ENCODE data around the gene DMD. TPM values are rescaled to one million over a fixed set of nuclear protein-coding genes. Genes with fewer than 3 reads are reported as not detected.

Gene DMD
- total and polyA plus RNA-seq, 3 experiments from 2014 or later: 0.03 to 0.48 (median 0.40) TPM

- Mint-ChIP-seq H3K27ac (no peak overlapping the region), H3K4me1 (no peaks in the 10 kb centered on the region), H3K36me3 (no peaks in the 10 kb centered on the region), H3K4me3 (no peak overlapping the region), H3K9me3 (no peaks in the 10 kb centered on the region), H3K27me3 (peaks cover 0 to 3% of the 10 kb centered on the region in 2 donors)
- no peaks in the 10 kb centered on the region for H3K27me3 ChIP-seq (ENCODE audit: insufficient read depth, low read length, poor library complexity, severe bottlenecking)
- no peak overlapping the region for H3K4me3 ChIP-seq (ENCODE audit: low read length)
- CTCF ChIA-PET: no interaction called here
- H3K27ac ChIP-seq (ENCODE audit: low read depth, low read length): no peak overlapping the region
- no peaks in the 10 kb centered on the region for H3K4me1 ChIP-seq (ENCODE audit: insufficient read depth, low read length)
- POLR2A ChIA-PET: no interaction called here
- H3K36me3 ChIP-seq (ENCODE audit: insufficient read depth, low read length): no peaks in the 10 kb centered on the region
- DNase-seq: no peak
- no peaks in the 10 kb centered on the region for H3K9me3 ChIP-seq (ENCODE audit: low read length)
Measured at GRCh38 chrX:32525234-32525633, 686.1 kb downstream of the DMD start.

GRCh38 chrX:32524385-32524784, 687.0 kb downstream of the DMD start:
- H3K27me3 Mint-ChIP-seq: peaks cover 0 to 3% of the 10 kb centered on the region in 2 donors
- H3K4me3 Mint-ChIP-seq: no peak overlapping the region
- no peaks in the 10 kb centered on the region for H3K4me1 ChIP-seq (ENCODE audit: insufficient read depth, low read length)
- H3K36me3 Mint-ChIP-seq: no peaks in the 10 kb centered on the region
- H3K4me1 Mint-ChIP-seq: no peaks in the 10 kb centered on the region
- H3K27ac Mint-ChIP-seq: no peak overlapping the region
- H3K9me3 Mint-ChIP-seq: no peaks in the 10 kb centered on the region
- H3K27ac ChIP-seq (ENCODE audit: low read depth, low read length): no peak overlapping the region
- DNase-seq: no peak
- no peaks in the 10 kb centered on the region for H3K36me3 ChIP-seq (ENCODE audit: insufficient read depth, low read length)
- H3K27me3 ChIP-seq (ENCODE audit: insufficient read depth, low read length, poor library complexity, severe bottlenecking): no peaks in the 10 kb centered on the region
- H3K4me3 ChIP-seq (ENCODE audit: low read length): no peak overlapping the region
- no peaks in the 10 kb centered on the region for H3K9me3 ChIP-seq (ENCODE audit: low read length)
- CTCF ChIA-PET: no interaction called here
- POLR2A ChIA-PET: no interaction called here

GRCh38 chrX:32520789-32521188, 690.6 kb downstream of the DMD start:
- Histone ChIP-seq H3K27ac (ENCODE audit: low read depth, low read length) (no peak overlapping the region), H3K9me3 (ENCODE audit: low read length) (no peaks in the 10 kb centered on the region), H3K4me1 (ENCODE audit: insufficient read depth, low read length) (no peaks in the 10 kb centered on the region), H3K4me3 (ENCODE audit: low read length) (no peak overlapping the region), H3K27me3 (ENCODE audit: insufficient read depth, low read length, poor library complexity, severe bottlenecking) (no peaks in the 10 kb centered on the region), H3K36me3 (ENCODE audit: insufficient read depth, low read length) (no peaks in the 10 kb centered on the region)
- DNase-seq: no peak
- Mint-ChIP-seq H3K27me3 (no peaks in the 10 kb centered on the region), H3K9me3 (no peaks in the 10 kb centered on the region), H3K36me3 (no peaks in the 10 kb centered on the region), H3K27ac (no peak overlapping the region), H3K4me3 (no peak overlapping the region), H3K4me1 (no peaks in the 10 kb centered on the region)
- ChIA-PET POLR2A (no interaction called here), CTCF (no interaction called here)

- H3K4me1 Mint-ChIP-seq: no peaks in the 10 kb centered on the region
- no peaks in the 10 kb centered on the region for H3K27me3 Mint-ChIP-seq
- no peaks in the 10 kb centered on the region for H3K36me3 Mint-ChIP-seq
- Histone ChIP-seq H3K4me3 (ENCODE audit: low read length) (no peak overlapping the region), H3K27me3 (ENCODE audit: insufficient read depth, low read length, poor library complexity, severe bottlenecking) (no peaks in the 10 kb centered on the region), H3K27ac (ENCODE audit: low read depth, low read length) (no peak overlapping the region), H3K9me3 (ENCODE audit: low read length) (no peaks in the 10 kb centered on the region), H3K4me1 (ENCODE audit: insufficient read depth, low read length) (no peaks in the 10 kb centered on the region), H3K36me3 (ENCODE audit: insufficient read depth, low read length) (no peaks in the 10 kb centered on the region)
- POLR2A ChIA-PET: no interaction called here
- peaks cover 0 to 5% (median 1%) of the 10 kb centered on the region in 5 donors for H3K9me3 Mint-ChIP-seq
- DNase-seq: no peak
- CTCF ChIA-PET: no interaction called here
- H3K4me3 Mint-ChIP-seq: no peak overlapping the region
- no peak overlapping the region for H3K27ac Mint-ChIP-seq
Measured at GRCh38 chrX:32514986-32515385, 696.4 kb downstream of the DMD start.

GRCh38 chrX:32501606-32502005, 709.7 kb downstream of the DMD start:
- H3K9me3 Mint-ChIP-seq: no peaks in the 10 kb centered on the region
- POLR2A ChIA-PET: no interaction called here

GRCh38 chrX:32496671-32497070, 714.7 kb downstream of the DMD start:
- no peaks in the 10 kb centered on the region for H3K27me3 ChIP-seq (ENCODE audit: insufficient read depth, low read length, poor library complexity, severe bottlenecking)
- CTCF ChIA-PET: no interaction called here
- Mint-ChIP-seq H3K27me3 (no peaks in the 10 kb centered on the region), H3K4me1 (no peaks in the 10 kb centered on the region), H3K36me3 (no peaks in the 10 kb centered on the region), H3K4me3 (no peak overlapping the region), H3K9me3 (no peaks in the 10 kb centered on the region), H3K27ac (no peak overlapping the region)
- no peak overlapping the region for H3K27ac ChIP-seq (ENCODE audit: low read depth, low read length)
- POLR2A ChIA-PET: no interaction called here
- no peaks in the 10 kb centered on the region for H3K4me1 ChIP-seq (ENCODE audit: insufficient read depth, low read length)
- no peak for DNase-seq
- no peaks in the 10 kb centered on the region for H3K9me3 ChIP-seq (ENCODE audit: low read length)
- no peaks in the 10 kb centered on the region for H3K36me3 ChIP-seq (ENCODE audit: insufficient read depth, low read length)
- no peak overlapping the region for H3K4me3 ChIP-seq (ENCODE audit: low read length)

More at GRCh38 chrX:32501606-32502005, 709.7 kb downstream of the DMD start:
- no peaks in the 10 kb centered on the region for H3K4me1 ChIP-seq (ENCODE audit: insufficient read depth, low read length)
- no peaks in the 10 kb centered on the region for H3K36me3 Mint-ChIP-seq
- H3K27ac ChIP-seq (ENCODE audit: low read depth, low read length): no peak overlapping the region
- H3K4me3 Mint-ChIP-seq: no peak overlapping the region
- no peak overlapping the region for H3K27ac Mint-ChIP-seq
- CTCF ChIA-PET: no interaction called here
- no peaks in the 10 kb centered on the region for H3K36me3 ChIP-seq (ENCODE audit: insufficient read depth, low read length)
- H3K4me3 ChIP-seq (ENCODE audit: low read length): no peak overlapping the region
- no peaks in the 10 kb centered on the region for H3K4me1 Mint-ChIP-seq
- H3K27me3 ChIP-seq (ENCODE audit: insufficient read depth, low read length, poor library complexity, severe bottlenecking): no peaks in the 10 kb centered on the region
- DNase-seq: no peak
- no peaks in the 10 kb centered on the region for H3K27me3 Mint-ChIP-seq
- H3K9me3 ChIP-seq (ENCODE audit: low read length): no peaks in the 10 kb centered on the region

GRCh38 chrX:32495855-32496254, 715.5 kb downstream of the DMD start:
- ChIA-PET POLR2A (no interaction called here), CTCF (no interaction called here)
- H3K9me3 Mint-ChIP-seq: no peaks in the 10 kb centered on the region

GRCh38 chrX:32489125-32489524, 722.2 kb downstream of the DMD start:
- H3K4me3 Mint-ChIP-seq: no peak overlapping the region
- Histone ChIP-seq H3K36me3 (ENCODE audit: insufficient read depth, low read length) (no peaks in the 10 kb centered on the region), H3K4me3 (ENCODE audit: low read length) (no peak overlapping the region), H3K9me3 (ENCODE audit: low read length) (no peaks in the 10 kb centered on the region), H3K4me1 (ENCODE audit: insufficient read depth, low read length) (no peaks in the 10 kb centered on the region), H3K27me3 (ENCODE audit: insufficient read depth, low read length, poor library complexity, severe bottlenecking) (no peaks in the 10 kb centered on the region), H3K27ac (ENCODE audit: low read depth, low read length) (no peak overlapping the region)
- peaks cover 0 to 2% (median 0%) of the 10 kb centered on the region in 5 donors for H3K9me3 Mint-ChIP-seq
- no peaks in the 10 kb centered on the region for H3K36me3 Mint-ChIP-seq
- ChIA-PET POLR2A (no interaction called here), CTCF (no interaction called here)
- no peaks in the 10 kb centered on the region for H3K27me3 Mint-ChIP-seq
- DNase-seq: no peak
- H3K4me1 Mint-ChIP-seq: no peaks in the 10 kb centered on the region
- no peak overlapping the region for H3K27ac Mint-ChIP-seq

More at GRCh38 chrX:32495855-32496254, 715.5 kb downstream of the DMD start:
- Histone ChIP-seq H3K27me3 (ENCODE audit: insufficient read depth, low read length, poor library complexity, severe bottlenecking) (no peaks in the 10 kb centered on the region), H3K4me1 (ENCODE audit: insufficient read depth, low read length) (no peaks in the 10 kb centered on the region), H3K27ac (ENCODE audit: low read depth, low read length) (no peak overlapping the region), H3K9me3 (ENCODE audit: low read length) (no peaks in the 10 kb centered on the region), H3K36me3 (ENCODE audit: insufficient read depth, low read length) (no peaks in the 10 kb centered on the region), H3K4me3 (ENCODE audit: low read length) (no peak overlapping the region)
- no peak for DNase-seq
- Mint-ChIP-seq H3K4me3 (no peak overlapping the region), H3K27ac (no peak overlapping the region), H3K36me3 (no peaks in the 10 kb centered on the region), H3K4me1 (no peaks in the 10 kb centered on the region), H3K27me3 (no peaks in the 10 kb centered on the region)

GRCh38 chrX:32483534-32484136, 727.7 kb downstream of the DMD start:
- Histone ChIP-seq H3K9me3 (ENCODE audit: low read length) (no peaks in the 10 kb centered on the region), H3K4me1 (ENCODE audit: insufficient read depth, low read length) (no peaks in the 10 kb centered on the region), H3K4me3 (ENCODE audit: low read length) (no peak overlapping the region), H3K36me3 (ENCODE audit: insufficient read depth, low read length) (no peaks in the 10 kb centered on the region), H3K27ac (ENCODE audit: low read depth, low read length) (no peak overlapping the region), H3K27me3 (ENCODE audit: insufficient read depth, low read length, poor library complexity, severe bottlenecking) (no peaks in the 10 kb centered on the region)
- H3K27ac Mint-ChIP-seq: no peak overlapping the region
- no peaks in the 10 kb centered on the region for H3K4me1 Mint-ChIP-seq
- CTCF ChIA-PET: no interaction called here
- H3K36me3 Mint-ChIP-seq: no peaks in the 10 kb centered on the region
- peaks cover 0 to 7% of the 10 kb centered on the region in 2 donors for H3K27me3 Mint-ChIP-seq
- POLR2A ChIA-PET: no interaction called here
- no peak for DNase-seq
- no peak overlapping the region for H3K4me3 Mint-ChIP-seq
- peaks cover 0 to 2% (median 0%) of the 10 kb centered on the region in 5 donors for H3K9me3 Mint-ChIP-seq

Measured in CD8-positive, alpha-beta memory T cell (primary cell).